Hepatocyte (in vitro differentiated cells): Measurements from ENCODE around the gene INPPL1. TPM values are rescaled to one million over a fixed set of nuclear protein-coding genes. Genes with fewer than 3 reads are reported as not detected.

Experiments
- DNase-seq: peaks from one replicate; pipeline ENCODE4 v3.0.0-alpha.2; 2016; ENCODE audit warnings: low spot score
- H2AFZ ChIP-seq: fragments of 200-600 bp; sonication (generic); 2 replicates; pipeline ENCODE4 v1.6.0; 2016; ENCODE audit warnings: antibody characterized with exemption, mild to moderate bottlenecking
- H3K27ac ChIP-seq: fragments of 200-600 bp; sonication (generic); 2 replicates; pipeline ENCODE4 v1.5.1; 2016; ENCODE audit warnings: mild to moderate bottlenecking
- H3K27me3 ChIP-seq: fragments of 200-600 bp; sonication (generic); 2 replicates; pipeline ENCODE4 v1.6.1; 2016
- H3K36me3 ChIP-seq: fragments of 200-600 bp; sonication (generic); replicated peaks from 2 replicates; pipeline ENCODE4 v1.5.1; 2016; ENCODE audit warnings: low read depth; ENCODE audit not compliant: insufficient read depth
- H3K4me1 ChIP-seq: fragments of 200-600 bp; sonication (generic); 2 replicates; pipeline ENCODE4 v1.5.1; 2016; ENCODE audit warnings: mild to moderate bottlenecking, moderate library complexity; ENCODE audit not compliant: insufficient read depth
- H3K4me2 ChIP-seq: fragments of 200-600 bp; sonication (generic); 2 replicates; pipeline ENCODE4 v1.6.0; 2016
- H3K4me3 ChIP-seq: fragments of 200-600 bp; sonication (generic); 2 replicates; pipeline ENCODE4 v1.5.1; 2016; ENCODE audit warnings: mild to moderate bottlenecking
- H3K79me2 ChIP-seq: fragments of 200-600 bp; sonication (generic); 2 replicates; pipeline ENCODE4 v1.6.0; 2017; ENCODE audit warnings: mild to moderate bottlenecking
- H3K9me2 ChIP-seq: fragments of 200-600 bp; sonication (generic); replicated peaks from 2 replicates; pipeline ENCODE4 v1.6.0; 2017; ENCODE audit warnings: mild to moderate bottlenecking; ENCODE audit not compliant: insufficient read depth
- H3K9me3 ChIP-seq: fragments of 200-600 bp; sonication (generic); 2 replicates; pipeline ENCODE4 v1.5.1; 2016; ENCODE audit warnings: low read depth, mild to moderate bottlenecking
- H4K20me1 ChIP-seq: fragments of 200-600 bp; sonication (generic); 2 replicates; pipeline ENCODE4 v1.6.0; 2016; ENCODE audit warnings: mild to moderate bottlenecking; ENCODE audit not compliant: insufficient read depth, poor library complexity, severe bottlenecking
- CTCF ChIP-seq: fragments of 200-600 bp; sonication (generic); IDR thresholded peaks from 2 replicates; pipeline ENCODE4 v1.5.1; 2016; ENCODE audit warnings: antibody characterized with exemption, mild to moderate bottlenecking; ENCODE audit not compliant: poor library complexity
- EZH2 ChIP-seq: fragments of 200-600 bp; sonication (generic); IDR thresholded peaks from 2 replicates; pipeline ENCODE4 v1.6.1; 2016; ENCODE audit warnings: antibody characterized with exemption, mild to moderate bottlenecking, borderline replicate concordance
- EZH2phosphoT487 ChIP-seq: fragments of 200-600 bp; sonication (generic); IDR thresholded peaks from one replicate; pipeline ENCODE4 v1.6.1; 2018; ENCODE audit warnings: antibody characterized with exemption, mild to moderate bottlenecking, low read depth, moderate library complexity; ENCODE audit not compliant: unreplicated experiment, severe bottlenecking
- WGBS: methylation state at CpG from one replicate; pipeline ENCODE4 v1.1.6; 2016; ENCODE audit warnings: low lambda C conversion rate; ENCODE audit errors: missing lambda C conversion rate; 5-methylcytosine and 5-hydroxymethylcytosine counted together
- polyA plus RNA-seq: library from polyadenylated mRNA; unstranded; fragments of >200 nt; fragmentation: Nextera tagmentation; extraction: Ambion mirVana; gene quantifications from 2 replicates; pipeline ENCODE4 v1.2.1, GENCODE V29; 2016
- total RNA-seq: library from RNA; depleted of rRNA; stranded (reverse); fragments of >200 nt; gene quantifications from 2 replicates; pipeline ENCODE4 v1.2.3, GENCODE V29; 2014

Gene INPPL1
- total and polyA plus RNA-seq, 2 experiments from 2014 or later = 74.8 to 99.4 TPM

GRCh38 chr11:72274435-72274834 is 49.9 kb downstream of the INPPL1 start:
- DNase-seq = no peak

GRCh38 chr11:72278905-72279304 is 54.3 kb downstream of the INPPL1 start:
- DNase-seq = no peak
- Histone ChIP-seq H3K36me3 (no peaks in the 10 kb centered on the region), H3K27me3 (no peaks in the 10 kb centered on the region), H3K4me3 (no peak overlapping the region), H4K20me1 (no peaks in the 10 kb centered on the region), H3K9me2 (no peaks in the 10 kb centered on the region), H3K4me2 (no peak overlapping the region), H3K27ac (no peak overlapping the region), H2AFZ (no peak overlapping the region), H3K4me1 (no peaks in the 10 kb centered on the region), H3K9me3 (no peaks in the 10 kb centered on the region), H3K79me2 (no peaks in the 10 kb centered on the region)
- TF ChIP-seq EZH2phosphoT487 (no peak), CTCF (no peak), EZH2 (no peak)

More at GRCh38 chr11:72274435-72274834, 49.9 kb downstream of the INPPL1 start:
- no peaks in the 10 kb centered on the region for H3K9me3 ChIP-seq
- H3K4me3 ChIP-seq = no peak overlapping the region
- 87% methylated on average over 6 of the region's 6 CpGs for WGBS
- no peaks in the 10 kb centered on the region for H3K9me2 ChIP-seq
- H3K4me2 ChIP-seq = no peak overlapping the region
- no peaks in the 10 kb centered on the region for H3K27me3 ChIP-seq
- H3K27ac ChIP-seq = no peak overlapping the region
- TF ChIP-seq EZH2 (no peak), CTCF (no peak), EZH2phosphoT487 (no peak)
- no peaks in the 10 kb centered on the region for H3K4me1 ChIP-seq
- no peaks in the 10 kb centered on the region for H4K20me1 ChIP-seq
- no peaks in the 10 kb centered on the region for H3K36me3 ChIP-seq
- H3K79me2 ChIP-seq = no peaks in the 10 kb centered on the region
- H2AFZ ChIP-seq = no peak overlapping the region

GRCh38 chr11:72280037-72280436 is 55.5 kb downstream of the INPPL1 start:
- Histone ChIP-seq H3K9me2 (no peaks in the 10 kb centered on the region), H3K4me3 (no peak overlapping the region), H3K9me3 (no peaks in the 10 kb centered on the region), H4K20me1 (no peaks in the 10 kb centered on the region), H3K36me3 (no peaks in the 10 kb centered on the region), H3K4me2 (no peak overlapping the region), H2AFZ (no peak overlapping the region), H3K27ac (no peak overlapping the region), H3K79me2 (no peaks in the 10 kb centered on the region), H3K4me1 (no peaks in the 10 kb centered on the region), H3K27me3 (no peaks in the 10 kb centered on the region)
- DNase-seq = no peak
- no peak for TF ChIP-seq EZH2
- no peak for TF ChIP-seq CTCF
- no peak for TF ChIP-seq EZH2phosphoT487
- WGBS = 91% methylated on average over 12 of the region's 12 CpGs

GRCh38 chr11:72280726-72281315 is 56.3 kb downstream of the INPPL1 start:
- Histone ChIP-seq H3K4me3 (no peak overlapping the region), H3K9me2 (no peaks in the 10 kb centered on the region), H2AFZ (no peak overlapping the region), H3K4me2 (no peak overlapping the region), H4K20me1 (no peaks in the 10 kb centered on the region), H3K36me3 (no peaks in the 10 kb centered on the region), H3K79me2 (no peaks in the 10 kb centered on the region), H3K4me1 (no peaks in the 10 kb centered on the region), H3K9me3 (no peaks in the 10 kb centered on the region), H3K27me3 (no peaks in the 10 kb centered on the region), H3K27ac (no peak overlapping the region)
- whole genome bisulfite sequencing = 93% methylated on average over 24 of the region's 24 CpGs
- no peak for DNase-seq
- no peak for TF ChIP-seq EZH2phosphoT487
- TF ChIP-seq CTCF = no peak
- TF ChIP-seq EZH2 = no peak
